OCI-LY7 (cell line): ENCODE results near the gene ANGPTL8.

Experiments used
- EZH2phosphoT487 ChIP-seq: fragments of 200-600 bp; sonication (generic); IDR thresholded peaks from 2 replicates; pipeline ENCODE4 v1.6.1; 2018; ENCODE audit warnings: low read depth, borderline replicate concordance, mild to moderate bottlenecking, mixed run types, antibody characterized with exemption, low read length, moderate library complexity, mixed read lengths
- TF ChIP-seq, protein P1 (sequence below): fragments of 200-600 bp; sonication (generic); conservative IDR thresholded peaks from 2 replicates; pipeline ENCODE4 v1.5.1; 2014; ENCODE audit warnings: mild to moderate bottlenecking, antibody characterized with exemption, low read length, moderate library complexity, mixed read lengths

- TF ChIP-seq, protein P1, sequence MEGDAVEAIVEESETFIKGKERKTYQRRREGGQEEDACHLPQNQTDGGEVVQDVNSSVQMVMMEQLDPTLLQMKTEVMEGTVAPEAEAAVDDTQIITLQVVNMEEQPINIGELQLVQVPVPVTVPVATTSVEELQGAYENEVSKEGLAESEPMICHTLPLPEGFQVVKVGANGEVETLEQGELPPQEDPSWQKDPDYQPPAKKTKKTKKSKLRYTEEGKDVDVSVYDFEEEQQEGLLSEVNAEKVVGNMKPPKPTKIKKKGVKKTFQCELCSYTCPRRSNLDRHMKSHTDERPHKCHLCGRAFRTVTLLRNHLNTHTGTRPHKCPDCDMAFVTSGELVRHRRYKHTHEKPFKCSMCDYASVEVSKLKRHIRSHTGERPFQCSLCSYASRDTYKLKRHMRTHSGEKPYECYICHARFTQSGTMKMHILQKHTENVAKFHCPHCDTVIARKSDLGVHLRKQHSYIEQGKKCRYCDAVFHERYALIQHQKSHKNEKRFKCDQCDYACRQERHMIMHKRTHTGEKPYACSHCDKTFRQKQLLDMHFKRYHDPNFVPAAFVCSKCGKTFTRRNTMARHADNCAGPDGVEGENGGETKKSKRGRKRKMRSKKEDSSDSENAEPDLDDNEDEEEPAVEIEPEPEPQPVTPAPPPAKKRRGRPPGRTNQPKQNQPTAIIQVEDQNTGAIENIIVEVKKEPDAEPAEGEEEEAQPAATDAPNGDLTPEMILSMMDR, result no peak
- TF ChIP-seq EZH2phosphoT487, result no peak
These were observed 6.3 kb upstream of the ANGPTL8 start for GRCh38 chr19:11233073-11233472.
